WTC11 (cell line): Measurements from ENCODE around the gene FZD7. TPM values are rescaled to one million over a fixed set of nuclear protein-coding genes. Genes with fewer than 3 reads are reported as not detected.

Source experiments
- ATAC-seq: fragments of 200-7000 bp; cut with Tn5 transposase; 2 replicates; pipeline ENCODE4 v1.10.0; 2021; ENCODE audit warnings: mild to moderate bottlenecking, moderate library complexity
- CTCF ChIA-PET: fragments of 300-600 bp; sonication (Branson Sonifier 250); formaldehyde crosslinking; loops from one replicate; lab custom pipeline; 2021; ENCODE audit warnings: antibody characterized with exemption; lab: Charles Lee
- POLR2A ChIA-PET: fragments of 350-600 bp; sonication (Branson Sonifier 250); formaldehyde crosslinking; loops from one replicate; lab custom pipeline; 2021; ENCODE audit warnings: antibody characterized with exemption; lab: Charles Lee
- DNase-seq: peaks from one replicate; pipeline ENCODE4 v3.0.0; 2021; ENCODE audit warnings: low spot score
- H3K27ac Mint-ChIP-seq: 2 replicates; pipeline ENCODE4 v1.8.0; 2021; ENCODE audit warnings: mixed read lengths
- H3K27me3 Mint-ChIP-seq: 2 replicates; pipeline ENCODE4 v1.8.0; 2021; ENCODE audit warnings: low read depth, mild to moderate bottlenecking, moderate library complexity, mixed read lengths
- H3K36me3 Mint-ChIP-seq: 2 replicates; pipeline ENCODE4 v1.8.0; 2021; ENCODE audit warnings: mixed read lengths
- H3K4me1 Mint-ChIP-seq: 2 replicates; pipeline ENCODE4 v1.8.0; 2022; ENCODE audit warnings: mixed read lengths
- H3K4me3 Mint-ChIP-seq: 2 replicates; pipeline ENCODE4 v1.8.0; 2021; ENCODE audit warnings: mild to moderate bottlenecking, moderate library complexity, mixed read lengths
- H3K9me3 Mint-ChIP-seq: 2 replicates; pipeline ENCODE4 v1.8.0; 2021; ENCODE audit warnings: mixed read lengths
- ARID4B ChIP-seq: sonication (generic); formaldehyde crosslinking; IDR thresholded peaks from 2 replicates; pipeline ENCODE4 v1.8.0; 2023; ENCODE audit warnings: missing genetic modification reagents, mild to moderate bottlenecking, borderline replicate concordance
- CTCF ChIP-seq: fragments of 200-600 bp; IDR thresholded peaks from 2 replicates; pipeline ENCODE4 v1.8.0; 2022; ENCODE audit warnings: antibody characterized with exemption
- FOXP1 ChIP-seq: sonication (generic); formaldehyde crosslinking; IDR thresholded peaks from 2 replicates; pipeline ENCODE4 v1.8.0; 2022; ENCODE audit warnings: missing genetic modification reagents, mild to moderate bottlenecking, moderate library complexity, borderline replicate concordance
- IRF2 ChIP-seq: sonication (generic); formaldehyde crosslinking; IDR thresholded peaks from 2 replicates; pipeline ENCODE4 v1.8.0; 2022; ENCODE audit warnings: low read depth, missing genetic modification reagents, borderline replicate concordance
- JAZF1 ChIP-seq: fragments of 250-450 bp; sonication (Bioruptor Pico); IDR thresholded peaks from 2 replicates; pipeline ENCODE4 v1.9.0; 2021; ENCODE audit warnings: moderate library complexity, mild to moderate bottlenecking, inconsistent platforms
- NFYB ChIP-seq: sonication (generic); formaldehyde crosslinking; conservative IDR thresholded peaks from 2 replicates; pipeline ENCODE4 v1.8.0; 2022; ENCODE audit warnings: low read depth, missing genetic modification reagents
- PRDM15 ChIP-seq: sonication (generic); formaldehyde crosslinking; IDR thresholded peaks from 2 replicates; pipeline ENCODE4 v1.8.0; 2022; ENCODE audit warnings: missing genetic modification reagents
- PRRX2 ChIP-seq: fragments of 250-450 bp; sonication (Bioruptor Pico); IDR thresholded peaks from 2 replicates; pipeline ENCODE4 v1.8.0; 2021; ENCODE audit warnings: mild to moderate bottlenecking
- TEAD4 ChIP-seq: sonication (generic); formaldehyde crosslinking; IDR thresholded peaks from 2 replicates; pipeline ENCODE4 v1.8.0; 2022; ENCODE audit warnings: mild to moderate bottlenecking, missing genetic modification reagents
- ZBTB21 ChIP-seq: sonication (generic); formaldehyde crosslinking; IDR thresholded peaks from 2 replicates; pipeline ENCODE4 v1.8.1; 2023; ENCODE audit warnings: mild to moderate bottlenecking, missing genetic modification reagents, borderline replicate concordance
- ZBTB43 ChIP-seq: sonication (generic); formaldehyde crosslinking; IDR thresholded peaks from 2 replicates; pipeline ENCODE4 v1.8.1; 2023; ENCODE audit warnings: mild to moderate bottlenecking, missing genetic modification reagents
- ZNF317 ChIP-seq: sonication (generic); formaldehyde crosslinking; IDR thresholded peaks from 2 replicates; pipeline ENCODE4 v1.8.1; 2023; ENCODE audit warnings: low read depth, mild to moderate bottlenecking, moderate library complexity, missing genetic modification reagents, borderline replicate concordance
- total RNA-seq: library from RNA; stranded (reverse); gene quantifications from 3 replicates; pipeline ENCODE4 v1.2.3, GENCODE V29; 2021
- TF ChIP-seq, protein P1 (sequence below): fragments of 250-450 bp; sonication (Bioruptor Pico); IDR thresholded peaks from 2 replicates; pipeline ENCODE4 v1.9.0; 2021; ENCODE audit warnings: mild to moderate bottlenecking

FZD7 gene
- total RNA-seq, 1 experiment from 2014 or later = 153 TPM

DNA sequence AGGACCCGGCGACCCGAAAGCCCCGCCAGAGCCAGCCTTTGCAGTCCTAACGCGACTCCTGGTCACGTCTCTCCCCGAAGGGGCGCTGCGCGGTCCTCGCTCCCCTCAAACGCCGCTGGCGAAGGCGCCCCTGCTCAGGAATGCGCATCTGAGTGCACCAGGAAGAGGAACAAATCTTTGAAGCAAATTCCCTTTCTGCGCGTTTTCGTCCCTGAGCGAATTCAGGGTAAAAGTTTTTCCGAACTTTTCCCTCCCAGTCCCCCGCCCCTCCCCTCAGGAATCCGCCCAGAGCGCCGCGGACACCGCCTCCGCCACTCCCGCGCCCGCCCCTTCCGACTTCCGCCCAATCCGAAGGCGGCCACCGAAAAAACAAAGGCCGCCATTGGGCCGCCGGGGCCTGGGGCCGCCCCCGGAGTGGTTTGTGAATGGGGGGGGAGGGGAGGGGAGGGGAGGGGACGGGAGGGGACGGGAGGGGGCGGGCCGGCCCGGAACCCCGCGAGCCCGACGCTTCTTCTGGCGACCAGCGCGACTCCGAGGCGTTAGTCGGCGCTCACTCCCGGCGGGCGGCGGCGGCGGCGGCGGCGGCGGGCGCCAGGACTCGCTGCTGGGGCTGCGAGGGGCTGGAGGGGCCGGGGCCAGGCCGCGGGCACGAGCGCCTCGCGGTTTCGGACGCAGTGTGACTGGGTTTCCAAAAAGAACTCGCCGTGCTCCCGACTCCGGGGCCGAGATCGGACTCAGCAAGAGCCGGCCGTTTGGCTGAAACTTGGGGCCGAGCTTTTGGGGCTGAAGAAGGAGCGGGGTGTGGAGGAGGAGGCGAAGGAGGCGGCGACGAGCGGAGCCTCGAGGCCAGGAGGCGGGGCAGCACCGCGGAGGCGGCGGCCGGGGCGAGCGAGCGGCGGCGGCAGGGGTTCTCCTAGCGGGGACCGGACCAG, at the start of gene FZD7 (continued):
- TF ChIP-seq ARID4B (CRISPR knock-in tag) (peak; percentile 38; the same call in 1 of the 2 replicates), NFYB (peak; percentile 55), FOXP1 (CRISPR knock-in tag) (peak; percentile 8)

GRCh38 chr2:201984333-201984732, 49.3 kb upstream of the FZD7 start:
- H3K4me3 Mint-ChIP-seq = no peak overlapping the region

More at GRCh38 chr2:201984333-201984732, 49.3 kb upstream of the FZD7 start:
- DNase-seq (no peak), ATAC-seq (no peak)
- no peaks in the 10 kb centered on the region for H3K27me3 Mint-ChIP-seq
- H3K4me1 Mint-ChIP-seq = peaks cover 35% of the 10 kb centered on the region
- POLR2A ChIA-PET = interaction anchor here (1.1 kb wide), 1 partner anchor 11 kb away, joined by 3 read pairs; no protein-coding TSS in a partner anchor
- CTCF ChIA-PET = interaction anchor here (1.8 kb wide), 1 partner anchor 12 kb away, joined by 8 read pairs; no protein-coding TSS in a partner anchor
- no peaks in the 10 kb centered on the region for H3K9me3 Mint-ChIP-seq
- TF ChIP-seq ZBTB21 (no peak), JAZF1 (CRISPR knock-in tag) (no peak), ZBTB43 (CRISPR knock-in tag) (no peak), ZNF317 (CRISPR knock-in tag) (no peak), CTCF (no peak), PRRX2 (CRISPR knock-in tag) (no peak), TEAD4 (no peak), PRDM15 (CRISPR knock-in tag) (no peak), IRF2 (no peak)
- TF ChIP-seq, protein P1, sequence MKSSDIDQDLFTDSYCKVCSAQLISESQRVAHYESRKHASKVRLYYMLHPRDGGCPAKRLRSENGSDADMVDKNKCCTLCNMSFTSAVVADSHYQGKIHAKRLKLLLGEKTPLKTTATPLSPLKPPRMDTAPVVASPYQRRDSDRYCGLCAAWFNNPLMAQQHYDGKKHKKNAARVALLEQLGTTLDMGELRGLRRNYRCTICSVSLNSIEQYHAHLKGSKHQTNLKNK (CRISPR knock-in tag) = no peak
- no peak overlapping the region; the same call in 1 of the 2 replicates for H3K27ac Mint-ChIP-seq
- no peaks in the 10 kb centered on the region for H3K36me3 Mint-ChIP-seq
